HL-60 (cell line): Measurements from ENCODE around the gene TOX3.

Experiments
- DNase-seq, 2 experiments: peaks; one replicate each; pipeline ENCODE4 v3.0.0-alpha.2; 2010 to 2020; ENCODE audit warnings: low read depth in 1 of 2, low spot score in 1 of 2
- H3K27ac ChIP-seq: fragments of 250-450 bp; sonication (Bioruptor Pico); replicated peaks from 2 replicates; pipeline ENCODE4 v1.5.1; 2020; ENCODE audit warnings: mild to moderate bottlenecking, moderate library complexity
- H3K27me3 ChIP-seq: fragments of 250-450 bp; sonication (Bioruptor Pico); 2 replicates; pipeline ENCODE4 v1.5.1; 2021; ENCODE audit warnings: mild to moderate bottlenecking, moderate library complexity; ENCODE audit not compliant: insufficient read depth, poor library complexity, severe bottlenecking
- H3K4me3 ChIP-seq: replicated peaks from 2 replicates; pipeline ENCODE4 v1.5.1; 2011; ENCODE audit warnings: mild to moderate bottlenecking, control low read depth, low read length; ENCODE audit not compliant: insufficient read depth
- GABPA ChIP-seq: IDR thresholded peaks from 2 replicates; pipeline ENCODE4 v1.6.1; 2012; ENCODE audit warnings: low read depth
- POLR2AphosphoS5 ChIP-seq: IDR thresholded peaks from 2 replicates; pipeline ENCODE4 v1.6.1; 2012; ENCODE audit warnings: low read depth
- REST ChIP-seq: IDR thresholded peaks from 2 replicates; pipeline ENCODE4 v1.6.1; 2012; ENCODE audit warnings: low read depth; ENCODE audit not compliant: insufficient replicate concordance
- SPI1 ChIP-seq: IDR thresholded peaks from 2 replicates; pipeline ENCODE4 v1.6.1; 2012; ENCODE audit warnings: low read depth, mild to moderate bottlenecking, borderline replicate concordance
- TF ChIP-seq, protein P1 (sequence below): IDR thresholded peaks from one replicate; pipeline ENCODE4 v1.5.1; 2011; ENCODE audit warnings: low read length, control low read depth, inconsistent platforms; ENCODE audit not compliant: insufficient read depth

Gene TOX3

DNA sequence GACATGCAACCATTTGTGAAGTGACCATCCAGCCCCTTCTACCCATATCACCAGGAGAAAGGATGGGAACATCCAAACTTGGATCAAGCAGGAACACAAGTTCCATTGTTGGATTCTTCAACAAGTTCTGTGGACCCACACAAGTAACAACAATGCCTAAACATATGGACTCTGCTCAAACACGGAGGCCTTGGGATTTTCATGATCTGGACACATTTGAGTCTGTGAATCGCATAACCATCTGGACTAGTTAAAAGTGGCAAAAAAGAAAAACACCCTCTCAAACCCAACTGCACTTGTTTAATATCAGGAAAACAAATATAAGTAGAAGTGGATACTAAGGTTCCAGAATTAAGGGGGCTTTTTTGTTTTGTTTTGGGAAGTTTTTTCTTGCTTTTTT lies 70.8 kb downstream of the TOX3 start:
- Histone ChIP-seq H3K27ac (no peak overlapping the region), H3K4me3 (no peak overlapping the region), H3K27me3 (no peaks in the 10 kb centered on the region)
- no peak for DNase-seq
- TF ChIP-seq, protein P1, sequence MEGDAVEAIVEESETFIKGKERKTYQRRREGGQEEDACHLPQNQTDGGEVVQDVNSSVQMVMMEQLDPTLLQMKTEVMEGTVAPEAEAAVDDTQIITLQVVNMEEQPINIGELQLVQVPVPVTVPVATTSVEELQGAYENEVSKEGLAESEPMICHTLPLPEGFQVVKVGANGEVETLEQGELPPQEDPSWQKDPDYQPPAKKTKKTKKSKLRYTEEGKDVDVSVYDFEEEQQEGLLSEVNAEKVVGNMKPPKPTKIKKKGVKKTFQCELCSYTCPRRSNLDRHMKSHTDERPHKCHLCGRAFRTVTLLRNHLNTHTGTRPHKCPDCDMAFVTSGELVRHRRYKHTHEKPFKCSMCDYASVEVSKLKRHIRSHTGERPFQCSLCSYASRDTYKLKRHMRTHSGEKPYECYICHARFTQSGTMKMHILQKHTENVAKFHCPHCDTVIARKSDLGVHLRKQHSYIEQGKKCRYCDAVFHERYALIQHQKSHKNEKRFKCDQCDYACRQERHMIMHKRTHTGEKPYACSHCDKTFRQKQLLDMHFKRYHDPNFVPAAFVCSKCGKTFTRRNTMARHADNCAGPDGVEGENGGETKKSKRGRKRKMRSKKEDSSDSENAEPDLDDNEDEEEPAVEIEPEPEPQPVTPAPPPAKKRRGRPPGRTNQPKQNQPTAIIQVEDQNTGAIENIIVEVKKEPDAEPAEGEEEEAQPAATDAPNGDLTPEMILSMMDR = no peak
- TF ChIP-seq GABPA = no peak
- TF ChIP-seq POLR2AphosphoS5 = no peak
- TF ChIP-seq REST = no peak
- TF ChIP-seq SPI1 = no peak

DNA sequence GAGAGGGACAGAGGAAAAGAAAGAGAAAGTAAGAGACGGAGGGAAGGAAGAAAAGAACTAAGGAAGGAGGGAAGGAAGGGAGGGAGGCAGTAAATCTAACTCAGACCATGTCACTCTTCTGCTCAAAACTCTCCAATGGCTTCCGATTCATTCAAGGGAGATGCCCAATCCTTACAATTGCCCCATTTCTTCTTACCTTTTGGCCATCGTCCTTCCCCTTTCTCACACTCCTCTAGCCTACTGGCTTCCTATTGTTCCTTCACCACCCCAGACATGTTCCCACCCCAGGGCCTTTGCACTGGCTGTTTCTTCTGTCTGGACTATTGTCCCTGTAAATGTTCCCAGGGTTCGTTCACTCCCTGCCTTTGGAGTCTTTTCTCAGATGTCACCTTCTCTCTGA lies 72.3 kb downstream of the TOX3 start:
- Histone ChIP-seq H3K4me3 (no peak overlapping the region), H3K27me3 (no peaks in the 10 kb centered on the region), H3K27ac (no peak overlapping the region)
- DNase-seq = no peak
- TF ChIP-seq REST (no peak), POLR2AphosphoS5 (no peak), GABPA (no peak), SPI1 (no peak)
- TF ChIP-seq, protein P1 = no peak

DNA sequence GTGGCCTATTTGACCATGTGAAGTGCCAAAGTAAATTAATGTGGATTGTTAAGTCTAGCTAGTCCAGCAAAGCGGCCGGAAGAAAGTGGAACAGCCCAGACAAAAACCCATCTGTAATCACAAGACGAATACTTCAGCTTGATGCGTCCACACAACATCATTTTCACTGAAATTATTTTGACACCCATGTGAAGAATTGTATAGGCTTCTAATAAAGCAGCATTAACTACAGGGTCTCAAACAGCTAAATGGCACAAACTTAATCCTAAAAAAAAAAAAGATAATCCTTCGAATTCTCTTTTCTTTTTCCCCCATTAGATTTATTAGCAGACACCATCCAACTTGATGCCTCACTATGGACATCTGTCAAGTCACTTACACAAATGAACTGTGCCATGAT lies 73.8 kb downstream of the TOX3 start:
- TF ChIP-seq POLR2AphosphoS5 = no peak
- no peak for TF ChIP-seq GABPA
- TF ChIP-seq REST = no peak
- no peak for TF ChIP-seq SPI1
- TF ChIP-seq, protein P1 = no peak

More for the DNA sequence above, 73.8 kb downstream of the TOX3 start:
- DNase-seq = no peak
- Histone ChIP-seq H3K27me3 (no peaks in the 10 kb centered on the region), H3K27ac (no peak overlapping the region), H3K4me3 (no peak overlapping the region)
